ENCODE data around the gene HECW1.

Gene HECW1

DNA sequence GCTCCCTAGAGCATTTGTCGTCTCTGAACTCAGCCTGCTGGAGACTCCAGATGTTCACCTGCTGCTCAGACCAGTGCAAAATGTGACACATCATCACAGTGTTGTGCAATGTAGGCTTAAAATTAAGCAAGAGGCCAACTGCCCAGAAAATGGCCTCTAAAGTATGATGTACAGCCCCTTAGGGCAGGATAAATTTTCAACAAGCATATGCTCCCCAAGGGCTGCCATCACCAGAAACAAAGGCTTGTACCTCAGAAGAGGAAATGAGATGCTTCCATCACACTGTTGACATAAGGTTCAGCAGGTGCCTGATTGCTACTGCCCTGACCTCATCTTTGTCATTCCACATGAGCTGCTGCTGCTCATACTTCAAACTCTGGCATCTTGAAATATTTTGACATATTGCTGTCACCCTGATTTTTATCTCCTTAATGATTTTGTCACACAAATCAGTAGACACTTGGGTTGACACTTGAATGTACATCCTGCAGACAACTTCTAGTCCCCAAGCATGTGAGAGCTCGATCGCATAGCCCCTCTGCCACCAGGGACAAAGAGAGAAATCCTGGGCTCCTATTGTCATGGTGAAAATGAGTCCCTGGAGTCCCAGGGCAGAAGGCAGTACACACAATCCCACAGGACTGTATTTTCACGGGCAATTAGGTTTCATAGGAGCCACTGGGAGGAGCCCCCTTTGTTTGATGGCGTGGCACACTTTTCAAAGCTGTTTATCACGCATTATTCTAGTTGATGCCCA, 250.8 kb downstream of the HECW1 start (continued):
- TF ChIP-seq ZNF701 (tag by site-specific recombination; IDR thresholded peaks at IDR 0.05), result no peak
- TF ChIP-seq ZNF791 (tag by site-specific recombination; IDR thresholded peaks at IDR 0.05), result no peak
- TF ChIP-seq, protein P1, sequence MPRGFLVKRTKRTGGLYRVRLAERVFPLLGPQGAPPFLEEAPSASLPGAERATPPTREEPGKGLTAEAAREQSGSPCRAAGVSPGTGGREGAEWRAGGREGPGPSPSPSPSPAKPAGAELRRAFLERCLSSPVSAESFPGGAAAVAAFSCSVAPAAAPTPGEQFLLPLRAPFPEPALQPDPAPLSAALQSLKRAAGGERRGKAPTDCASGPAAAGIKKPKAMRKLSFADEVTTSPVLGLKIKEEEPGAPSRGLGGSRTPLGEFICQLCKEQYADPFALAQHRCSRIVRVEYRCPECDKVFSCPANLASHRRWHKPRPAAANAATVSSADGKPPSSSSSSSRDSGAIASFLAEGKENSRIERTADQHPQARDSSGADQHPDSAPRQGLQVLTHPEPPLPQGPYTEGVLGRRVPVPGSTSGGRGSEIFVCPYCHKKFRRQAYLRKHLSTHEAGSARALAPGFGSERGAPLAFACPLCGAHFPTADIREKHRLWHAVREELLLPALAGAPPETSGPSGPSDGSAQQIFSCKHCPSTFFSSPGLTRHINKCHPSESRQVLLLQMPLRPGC (tag by site-specific recombination; IDR thresholded peaks at IDR 0.05), result 0 out of 2 replicates have a peak, but pooled peaks have one; percentile 59
- peak; percentile 41; the same call in 1 of the 2 replicates for TF ChIP-seq KLF1 (tag by site-specific recombination; IDR thresholded peaks at IDR 0.05)
- TF ChIP-seq, protein P2, sequence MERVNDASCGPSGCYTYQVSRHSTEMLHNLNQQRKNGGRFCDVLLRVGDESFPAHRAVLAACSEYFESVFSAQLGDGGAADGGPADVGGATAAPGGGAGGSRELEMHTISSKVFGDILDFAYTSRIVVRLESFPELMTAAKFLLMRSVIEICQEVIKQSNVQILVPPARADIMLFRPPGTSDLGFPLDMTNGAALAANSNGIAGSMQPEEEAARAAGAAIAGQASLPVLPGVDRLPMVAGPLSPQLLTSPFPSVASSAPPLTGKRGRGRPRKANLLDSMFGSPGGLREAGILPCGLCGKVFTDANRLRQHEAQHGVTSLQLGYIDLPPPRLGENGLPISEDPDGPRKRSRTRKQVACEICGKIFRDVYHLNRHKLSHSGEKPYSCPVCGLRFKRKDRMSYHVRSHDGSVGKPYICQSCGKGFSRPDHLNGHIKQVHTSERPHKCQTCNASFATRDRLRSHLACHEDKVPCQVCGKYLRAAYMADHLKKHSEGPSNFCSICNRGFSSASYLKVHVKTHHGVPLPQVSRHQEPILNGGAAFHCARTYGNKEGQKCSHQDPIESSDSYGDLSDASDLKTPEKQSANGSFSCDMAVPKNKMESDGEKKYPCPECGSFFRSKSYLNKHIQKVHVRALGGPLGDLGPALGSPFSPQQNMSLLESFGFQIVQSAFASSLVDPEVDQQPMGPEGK (tag by site-specific recombination; IDR thresholded peaks at IDR 0.05), result peak; percentile 31; the same call in 1 of the 2 replicates
- TF ChIP-seq SP2 (tag by site-specific recombination; IDR thresholded peaks at IDR 0.05), result peak; percentile 27; the same call in 1 of the 2 replicates
- no peak for TF ChIP-seq ZNF266 (tag by site-specific recombination; IDR thresholded peaks at IDR 0.05; ENCODE audit: low read depth)
- 0 out of 2 replicates have a peak, but pooled peaks have one; percentile 33 for TF ChIP-seq ZBTB48 (tag by site-specific recombination; IDR thresholded peaks at IDR 0.05)
- no peak for TF ChIP-seq ZNF624 (tag by site-specific recombination; IDR thresholded peaks at IDR 0.05)
- TF ChIP-seq ZNF707 (tag by site-specific recombination; IDR thresholded peaks at IDR 0.05), result no peak
- TF ChIP-seq ZBTB7A (tag by site-specific recombination; IDR thresholded peaks at IDR 0.05; ENCODE audit: low read depth), result no peak
- no peak; the same call in 1 of the 2 replicates for TF ChIP-seq ZNF664 (tag by site-specific recombination; IDR thresholded peaks at IDR 0.05)
- TF ChIP-seq ZNF24 (tag by site-specific recombination; IDR thresholded peaks at IDR 0.05), result peak; percentile 73
- TF ChIP-seq, protein P3, sequence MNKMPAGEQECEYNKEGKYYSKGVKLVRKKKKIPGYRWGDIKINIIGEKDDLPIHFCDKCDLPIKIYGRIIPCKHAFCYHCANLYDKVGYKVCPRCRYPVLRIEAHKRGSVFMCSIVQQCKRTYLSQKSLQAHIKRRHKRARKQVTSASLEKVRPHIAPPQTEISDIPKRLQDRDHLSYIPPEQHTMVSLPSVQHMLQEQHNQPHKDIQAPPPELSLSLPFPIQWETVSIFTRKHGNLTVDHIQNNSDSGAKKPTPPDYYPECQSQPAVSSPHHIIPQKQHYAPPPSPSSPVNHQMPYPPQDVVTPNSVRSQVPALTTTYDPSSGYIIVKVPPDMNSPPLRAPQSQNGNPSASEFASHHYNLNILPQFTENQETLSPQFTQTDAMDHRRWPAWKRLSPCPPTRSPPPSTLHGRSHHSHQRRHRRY (tag by site-specific recombination; IDR thresholded peaks at IDR 0.05), result no peak
- TF ChIP-seq, protein P4, sequence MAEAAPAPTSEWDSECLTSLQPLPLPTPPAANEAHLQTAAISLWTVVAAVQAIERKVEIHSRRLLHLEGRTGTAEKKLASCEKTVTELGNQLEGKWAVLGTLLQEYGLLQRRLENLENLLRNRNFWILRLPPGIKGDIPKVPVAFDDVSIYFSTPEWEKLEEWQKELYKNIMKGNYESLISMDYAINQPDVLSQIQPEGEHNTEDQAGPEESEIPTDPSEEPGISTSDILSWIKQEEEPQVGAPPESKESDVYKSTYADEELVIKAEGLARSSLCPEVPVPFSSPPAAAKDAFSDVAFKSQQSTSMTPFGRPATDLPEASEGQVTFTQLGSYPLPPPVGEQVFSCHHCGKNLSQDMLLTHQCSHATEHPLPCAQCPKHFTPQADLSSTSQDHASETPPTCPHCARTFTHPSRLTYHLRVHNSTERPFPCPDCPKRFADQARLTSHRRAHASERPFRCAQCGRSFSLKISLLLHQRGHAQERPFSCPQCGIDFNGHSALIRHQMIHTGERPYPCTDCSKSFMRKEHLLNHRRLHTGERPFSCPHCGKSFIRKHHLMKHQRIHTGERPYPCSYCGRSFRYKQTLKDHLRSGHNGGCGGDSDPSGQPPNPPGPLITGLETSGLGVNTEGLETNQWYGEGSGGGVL (tag by site-specific recombination; IDR thresholded peaks at IDR 0.05), result no peak; the same call in none of the 2 replicates

DNA sequence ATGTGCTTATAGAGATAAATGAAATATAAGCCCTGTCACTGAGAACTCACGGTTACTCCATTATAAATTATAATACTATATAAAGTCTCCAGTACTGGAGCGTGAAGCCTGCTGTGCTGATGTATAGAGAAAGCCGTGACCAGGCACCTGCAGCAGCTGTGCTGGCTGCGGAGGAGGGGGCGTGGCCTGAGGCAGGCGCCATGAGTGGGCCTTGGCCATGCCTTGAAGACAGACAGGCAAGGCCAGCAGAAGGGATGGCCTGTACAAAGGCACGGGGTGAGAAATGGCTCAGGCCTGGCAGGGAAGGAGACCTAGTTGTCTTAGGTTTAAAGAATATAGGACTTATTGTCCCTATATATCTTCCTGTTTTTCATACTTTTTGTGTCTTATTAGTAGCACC, 251.9 kb downstream of the HECW1 start:
- ChIA-PET CTCF (no interaction called here), POLR2A (no interaction called here)
- peaks cover 8% of the 10 kb centered on the region for H3K4me1 ChIP-seq (ENCODE audit: control insufficient read depth, insufficient read depth, low read length)
- H3K36me3 ChIP-seq (ENCODE audit: control insufficient read depth in 2 of 2, insufficient read depth in 1 of 2, low read length in 2 of 2), result no peaks in the 10 kb centered on the region
- H3K9me3 ChIP-seq (ENCODE audit: control insufficient read depth, insufficient read depth, low read depth, low read length), result no peaks in the 10 kb centered on the region
- no peak overlapping the region for H3K27ac ChIP-seq (ENCODE audit: extremely low read depth, low read depth, low read length)
- no peak for TF ChIP-seq ZNF223 (tag by site-specific recombination; IDR thresholded peaks at IDR 0.05)
- no peak overlapping the region for H3K4me3 ChIP-seq (ENCODE audit: low read depth, low read length)
